Karpas-422 (cell line): Measurements from ENCODE around the gene TECTB. TPM values are rescaled to one million over a fixed set of nuclear protein-coding genes. Genes with fewer than 3 reads are reported as not detected.

Experiments used
- DNase-seq: peaks from one replicate; pipeline ENCODE4 v3.0.0-alpha.2; 2015
- H2AFZ ChIP-seq: fragments of 200-600 bp; sonication (generic); 2 replicates; pipeline ENCODE4 v1.6.1; 2014; ENCODE audit warnings: antibody characterized with exemption, low read length, mixed read lengths
- H3K27ac ChIP-seq: fragments of 200-600 bp; sonication (generic); 2 replicates; pipeline ENCODE4 v1.5.1; 2014; ENCODE audit warnings: mild to moderate bottlenecking, low read length, moderate library complexity
- H3K27me3 ChIP-seq: fragments of 200-600 bp; sonication (generic); 2 replicates; pipeline ENCODE4 v1.6.1; 2014; ENCODE audit warnings: low read length, mixed read lengths
- H3K36me3 ChIP-seq: fragments of 200-600 bp; sonication (generic); 2 replicates; pipeline ENCODE4 v1.6.1; 2014; ENCODE audit warnings: low read length, mixed read lengths; ENCODE audit not compliant: insufficient read depth
- H3K4me1 ChIP-seq: fragments of 200-600 bp; sonication (generic); 2 replicates; pipeline ENCODE4 v1.6.1; 2014; ENCODE audit warnings: mild to moderate bottlenecking, low read length, mixed read lengths
- H3K4me2 ChIP-seq: fragments of 200-600 bp; sonication (generic); 2 replicates; pipeline ENCODE4 v1.6.1; 2014; ENCODE audit warnings: low read length, low read depth, mild to moderate bottlenecking; ENCODE audit not compliant: poor library complexity, severe bottlenecking
- H3K4me3 ChIP-seq: fragments of 200-600 bp; sonication (generic); 2 replicates; pipeline ENCODE4 v1.5.1; 2014; ENCODE audit warnings: mild to moderate bottlenecking, antibody characterized with exemption, low read length, mixed read lengths
- H3K79me2 ChIP-seq: fragments of 200-600 bp; sonication (generic); 2 replicates; pipeline ENCODE4 v1.6.1; 2014; ENCODE audit warnings: mild to moderate bottlenecking, low read length, mixed read lengths
- H3K9ac ChIP-seq: fragments of 200-600 bp; sonication (generic); 2 replicates; pipeline ENCODE4 v1.6.0; 2014; ENCODE audit warnings: low read length
- H3K9me2 ChIP-seq: fragments of 200-600 bp; sonication (generic), shearing (Covaris generic); replicated peaks from 2 replicates; pipeline ENCODE4 v1.6.0; 2014; ENCODE audit warnings: mild to moderate bottlenecking, low read length, moderate library complexity; ENCODE audit not compliant: insufficient read depth
- H3K9me3 ChIP-seq: fragments of 300-700, 200-600 bp; sonication (generic); 2 replicates; pipeline ENCODE4 v1.6.1; 2014; ENCODE audit warnings: low read length, mixed read lengths
- H4K20me1 ChIP-seq: fragments of 200-600 bp; sonication (generic); 2 replicates; pipeline ENCODE4 v1.6.1; 2014; ENCODE audit warnings: mild to moderate bottlenecking, antibody characterized with exemption, low read length, low read depth; ENCODE audit not compliant: insufficient read depth
- total RNA-seq: library from RNA; depleted of rRNA; stranded (reverse); fragments of >200 nt; shearing (Covaris generic); gene quantifications from 2 replicates; pipeline ENCODE4 v1.2.3, GENCODE V29; 2014; ENCODE audit warnings: low replicate concordance

The TECTB gene
- total RNA-seq, 1 experiment from 2014 or later, result not detected

GRCh38 chr10:112275512-112276245 lies 7.5 kb upstream of the TECTB start:
- Histone ChIP-seq H4K20me1 (no peaks in the 10 kb centered on the region), H3K27me3 (no peaks in the 10 kb centered on the region), H3K9me2 (no peaks in the 10 kb centered on the region), H3K27ac (no peak overlapping the region), H3K9me3 (no peaks in the 10 kb centered on the region), H3K79me2 (no peaks in the 10 kb centered on the region), H3K36me3 (no peaks in the 10 kb centered on the region), H3K9ac (no peak overlapping the region), H3K4me3 (no peak overlapping the region), H3K4me2 (no peak overlapping the region), H2AFZ (no peak overlapping the region), H3K4me1 (peaks cover 34% of the 10 kb centered on the region)
- DNase-seq, result no peak

GRCh38 chr10:112278871-112279270 lies 4.3 kb upstream of the TECTB start:
- Histone ChIP-seq H3K4me1 (peaks cover 29% of the 10 kb centered on the region), H3K4me3 (peak overlapping the region; percentile 37), H4K20me1 (no peaks in the 10 kb centered on the region), H3K9ac (peak overlapping the region; percentile 15), H3K36me3 (no peaks in the 10 kb centered on the region), H3K27me3 (no peaks in the 10 kb centered on the region), H3K9me3 (no peaks in the 10 kb centered on the region), H3K4me2 (peak overlapping the region; percentile 59), H3K27ac (no peak overlapping the region), H3K9me2 (no peaks in the 10 kb centered on the region), H2AFZ (peak overlapping the region; percentile 84), H3K79me2 (no peaks in the 10 kb centered on the region)
- peak; percentile 73 for DNase-seq

GRCh38 chr10:112279433-112279832 lies 3.8 kb upstream of the TECTB start:
- no peaks in the 10 kb centered on the region for H3K36me3 ChIP-seq
- peak overlapping the region; percentile 59 for H3K4me2 ChIP-seq
- DNase-seq, result no peak
- H4K20me1 ChIP-seq, result no peaks in the 10 kb centered on the region
- H3K4me3 ChIP-seq, result peak overlapping the region; percentile 37
- H3K9me3 ChIP-seq, result no peaks in the 10 kb centered on the region
- peaks cover 29% of the 10 kb centered on the region for H3K4me1 ChIP-seq
- H3K79me2 ChIP-seq, result no peaks in the 10 kb centered on the region
- peak overlapping the region; percentile 15 for H3K9ac ChIP-seq
- no peaks in the 10 kb centered on the region for H3K27me3 ChIP-seq
- H3K27ac ChIP-seq, result no peak overlapping the region
- H3K9me2 ChIP-seq, result no peaks in the 10 kb centered on the region
- peak overlapping the region; percentile 84 for H2AFZ ChIP-seq

GRCh38 chr10:112280205-112280921 lies 2.8 kb upstream of the TECTB start:
- no peak for DNase-seq
- no peak overlapping the region for H3K4me2 ChIP-seq
- no peaks in the 10 kb centered on the region for H3K79me2 ChIP-seq
- no peaks in the 10 kb centered on the region for H4K20me1 ChIP-seq
- H2AFZ ChIP-seq, result no peak overlapping the region
- peaks cover 29% of the 10 kb centered on the region for H3K4me1 ChIP-seq
- H3K9me2 ChIP-seq, result no peaks in the 10 kb centered on the region
- H3K9me3 ChIP-seq, result no peaks in the 10 kb centered on the region
- H3K4me3 ChIP-seq, result no peak overlapping the region
- no peaks in the 10 kb centered on the region for H3K27me3 ChIP-seq
- no peak overlapping the region for H3K9ac ChIP-seq
- no peaks in the 10 kb centered on the region for H3K36me3 ChIP-seq
- no peak overlapping the region for H3K27ac ChIP-seq

- H3K9me2 ChIP-seq, result no peaks in the 10 kb centered on the region
- H3K36me3 ChIP-seq, result no peaks in the 10 kb centered on the region
- no peak overlapping the region for H3K9ac ChIP-seq
- no peaks in the 10 kb centered on the region for H3K79me2 ChIP-seq
- no peaks in the 10 kb centered on the region for H4K20me1 ChIP-seq
- no peak overlapping the region for H3K27ac ChIP-seq
- H3K4me1 ChIP-seq, result peaks cover 27% of the 10 kb centered on the region
- no peak overlapping the region for H3K4me2 ChIP-seq
- H3K4me3 ChIP-seq, result no peak overlapping the region
- DNase-seq, result no peak
- no peaks in the 10 kb centered on the region for H3K9me3 ChIP-seq
- H2AFZ ChIP-seq, result no peak overlapping the region
- no peaks in the 10 kb centered on the region for H3K27me3 ChIP-seq
Observed at GRCh38 chr10:112282086-112282485, 1.1 kb upstream of the TECTB start.

- Histone ChIP-seq H3K9ac (no peak overlapping the region), H4K20me1 (no peaks in the 10 kb centered on the region), H3K4me3 (no peak overlapping the region), H3K79me2 (no peaks in the 10 kb centered on the region), H3K27ac (no peak overlapping the region), H3K9me2 (no peaks in the 10 kb centered on the region), H3K36me3 (no peaks in the 10 kb centered on the region), H3K27me3 (no peaks in the 10 kb centered on the region), H3K4me1 (peaks cover 11% of the 10 kb centered on the region), H2AFZ (no peak overlapping the region), H3K9me3 (no peaks in the 10 kb centered on the region), H3K4me2 (no peak overlapping the region)
- DNase-seq, result no peak
Observed at GRCh38 chr10:112286837-112287818, 3.9 kb downstream of the TECTB start.

- Histone ChIP-seq H3K4me1 (peaks cover 11% of the 10 kb centered on the region), H3K9ac (no peak overlapping the region), H3K4me3 (no peak overlapping the region), H2AFZ (no peak overlapping the region), H3K27ac (no peak overlapping the region), H4K20me1 (no peaks in the 10 kb centered on the region), H3K4me2 (no peak overlapping the region), H3K9me3 (no peaks in the 10 kb centered on the region), H3K9me2 (no peaks in the 10 kb centered on the region), H3K79me2 (no peaks in the 10 kb centered on the region), H3K27me3 (no peaks in the 10 kb centered on the region), H3K36me3 (no peaks in the 10 kb centered on the region)
- DNase-seq, result no peak
Observed at GRCh38 chr10:112287844-112288243, 4.6 kb downstream of the TECTB start.

- Histone ChIP-seq H3K9me2 (no peaks in the 10 kb centered on the region), H3K9ac (no peak overlapping the region), H3K4me3 (no peak overlapping the region), H3K9me3 (no peaks in the 10 kb centered on the region), H3K36me3 (no peaks in the 10 kb centered on the region), H3K4me2 (no peak overlapping the region), H3K79me2 (no peaks in the 10 kb centered on the region), H3K27ac (no peak overlapping the region), H3K4me1 (peaks cover 11% of the 10 kb centered on the region), H2AFZ (no peak overlapping the region), H4K20me1 (no peaks in the 10 kb centered on the region), H3K27me3 (no peaks in the 10 kb centered on the region)
- no peak for DNase-seq
Observed at GRCh38 chr10:112288486-112288885, 5.3 kb downstream of the TECTB start.
